Activated gamma-delta T cell (primary cell): ENCODE data around the gene CRTC1.

Experiments used
- DNase-seq: peaks from one replicate; lab custom pipeline; 2025; lab: John Stamatoyannopoulos, UW

Gene CRTC1

GRCh38 chr19:18784786-18785120 is 101.3 kb downstream of the CRTC1 start:
- no peak for DNase-seq

- peak; percentile 37 for DNase-seq
These were observed 102.0 kb downstream of the CRTC1 start for GRCh38 chr19:18785179-18786124.

GRCh38 chr19:18788529-18789421 is 105.3 kb downstream of the CRTC1 start:
- no peak for DNase-seq

DNA sequence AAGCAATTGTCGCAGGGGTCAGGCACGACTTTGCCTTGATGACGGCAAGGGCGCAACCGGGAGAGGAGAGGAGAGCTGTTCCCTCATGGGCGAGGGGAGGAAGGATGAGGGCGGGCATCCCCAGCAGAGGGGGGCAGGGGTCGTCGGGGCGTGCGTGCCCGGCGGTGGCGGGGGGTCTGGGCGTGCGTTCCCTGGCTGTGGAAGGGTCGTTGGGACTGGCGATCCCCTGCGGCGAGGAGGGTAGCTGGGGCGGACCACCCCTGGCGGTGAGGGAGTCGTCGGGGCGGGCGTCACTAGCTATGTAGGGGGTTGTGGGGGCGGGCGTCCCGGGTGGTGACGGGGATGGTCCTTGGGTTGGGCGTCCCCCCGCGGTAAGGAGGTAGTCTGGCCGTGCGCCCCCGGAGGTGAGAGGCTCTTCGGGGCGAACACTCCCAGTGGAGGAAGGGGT is 106.0 kb downstream of the CRTC1 start:
- DNase-seq, result no peak

DNA sequence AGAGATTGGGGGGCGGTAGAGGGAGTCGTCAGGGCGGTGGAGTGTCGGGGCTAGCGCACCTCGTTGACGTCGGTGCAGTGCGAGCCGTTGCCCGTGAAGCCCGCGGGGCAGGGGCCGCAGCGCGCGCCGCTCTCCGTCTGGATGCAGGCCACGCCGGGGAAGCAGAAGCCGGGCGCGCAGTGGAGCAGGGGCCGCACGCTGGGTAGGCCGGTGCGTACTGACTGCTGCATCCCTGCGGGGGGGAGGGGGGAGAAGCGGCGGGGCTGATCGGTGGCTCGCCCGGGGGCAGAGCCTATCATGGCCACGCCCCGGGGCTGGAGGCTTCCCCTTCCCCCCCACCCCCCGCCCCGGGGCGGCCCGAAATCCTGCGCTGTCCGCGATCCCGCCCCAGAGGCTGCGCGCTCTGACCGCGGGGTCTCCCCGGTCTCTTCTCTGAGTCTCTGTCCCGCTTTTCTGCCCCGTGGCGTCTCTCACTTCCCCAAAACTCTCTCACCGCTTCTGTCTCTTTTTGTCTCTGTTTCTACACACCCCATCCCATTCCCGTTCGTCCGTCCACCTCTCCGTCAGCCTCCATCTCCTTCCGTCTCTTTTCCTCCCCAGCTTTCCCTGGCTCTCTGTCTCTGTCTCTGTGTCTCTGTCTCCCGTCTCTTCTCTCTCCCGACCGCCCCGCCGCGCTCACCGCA is 106.5 kb downstream of the CRTC1 start:
- no peak for DNase-seq

GRCh38 chr19:18790566-18791314 is 107.3 kb downstream of the CRTC1 start, which contains the start of gene COMP:
Gene COMP, minus strand, starts transcription at chr19:18791305. Its CDS starts 36 bp downstream, at chr19:18791269.
- no peak for DNase-seq

- no peak for DNase-seq
These were observed 107.8 kb downstream of the CRTC1 start for GRCh38 chr19:18791315-18791678.

- DNase-seq, result no peak
These were observed 109.2 kb downstream of the CRTC1 start for GRCh38 chr19:18792661-18793060.

DNA sequence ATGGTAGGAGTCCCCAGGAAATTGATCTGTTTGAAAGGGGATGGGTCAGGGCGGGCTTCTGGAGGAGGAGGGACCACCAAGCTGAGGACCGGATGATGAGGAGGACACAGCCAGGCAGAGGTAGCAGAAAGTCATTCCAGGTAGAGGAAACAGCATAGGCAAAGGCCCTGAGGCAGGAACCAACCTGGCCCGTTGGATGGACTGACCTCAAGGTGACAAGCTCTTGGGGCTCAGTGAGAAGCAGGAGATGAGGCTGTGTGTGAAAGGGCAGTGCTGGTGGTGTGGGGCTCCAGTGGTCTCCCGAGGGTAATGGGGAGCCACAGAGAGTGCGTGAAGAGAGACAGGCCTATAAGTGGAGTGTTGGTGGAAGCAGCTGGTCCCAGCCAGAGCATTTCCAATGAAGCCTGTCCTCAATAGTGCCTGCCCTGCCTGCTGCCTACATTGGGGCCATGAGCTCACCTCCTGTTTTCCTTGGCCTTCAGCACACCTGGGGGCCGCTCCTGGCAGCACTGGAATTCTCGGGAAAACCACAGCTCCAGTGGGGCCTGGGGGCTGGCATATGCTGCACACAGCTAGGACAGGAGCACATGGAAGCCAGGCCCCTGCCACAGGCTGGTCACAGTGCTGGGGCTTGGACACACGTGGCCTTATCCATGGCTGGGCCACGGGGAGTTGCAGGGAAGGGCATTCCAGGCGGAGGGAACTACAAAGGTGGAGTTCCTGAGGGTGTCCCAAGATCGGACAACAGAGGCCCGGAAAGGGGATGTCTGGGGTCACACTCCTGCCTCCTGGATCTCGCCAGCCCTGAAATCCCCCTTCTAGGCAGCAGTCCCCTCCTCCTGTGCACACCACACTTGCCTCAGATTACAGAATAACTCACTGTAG is 109.9 kb downstream of the CRTC1 start:
- no peak for DNase-seq

DNA sequence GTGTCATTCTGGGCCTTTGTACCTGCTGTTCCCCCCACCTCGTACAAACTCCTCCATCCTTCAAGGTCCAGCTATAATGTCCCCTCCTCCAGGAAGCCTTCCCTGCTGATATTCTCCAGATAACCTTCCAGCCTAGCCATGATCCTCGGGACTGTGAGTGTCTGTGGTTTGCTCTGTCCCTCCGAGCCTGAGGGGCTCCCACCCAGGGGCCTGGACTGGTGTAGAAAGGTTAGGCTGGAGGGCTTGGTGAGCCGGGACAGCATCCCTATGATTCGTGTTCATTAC is 110.5 kb downstream of the CRTC1 start:
- DNase-seq, result no peak

GRCh38 chr19:18794692-18795091 is 111.2 kb downstream of the CRTC1 start:
- no peak for DNase-seq

- no peak for DNase-seq
These were observed 112.1 kb downstream of the CRTC1 start for GRCh38 chr19:18795540-18795939.

- DNase-seq, result no peak
These were observed 112.8 kb downstream of the CRTC1 start for GRCh38 chr19:18796239-18796638.

DNA sequence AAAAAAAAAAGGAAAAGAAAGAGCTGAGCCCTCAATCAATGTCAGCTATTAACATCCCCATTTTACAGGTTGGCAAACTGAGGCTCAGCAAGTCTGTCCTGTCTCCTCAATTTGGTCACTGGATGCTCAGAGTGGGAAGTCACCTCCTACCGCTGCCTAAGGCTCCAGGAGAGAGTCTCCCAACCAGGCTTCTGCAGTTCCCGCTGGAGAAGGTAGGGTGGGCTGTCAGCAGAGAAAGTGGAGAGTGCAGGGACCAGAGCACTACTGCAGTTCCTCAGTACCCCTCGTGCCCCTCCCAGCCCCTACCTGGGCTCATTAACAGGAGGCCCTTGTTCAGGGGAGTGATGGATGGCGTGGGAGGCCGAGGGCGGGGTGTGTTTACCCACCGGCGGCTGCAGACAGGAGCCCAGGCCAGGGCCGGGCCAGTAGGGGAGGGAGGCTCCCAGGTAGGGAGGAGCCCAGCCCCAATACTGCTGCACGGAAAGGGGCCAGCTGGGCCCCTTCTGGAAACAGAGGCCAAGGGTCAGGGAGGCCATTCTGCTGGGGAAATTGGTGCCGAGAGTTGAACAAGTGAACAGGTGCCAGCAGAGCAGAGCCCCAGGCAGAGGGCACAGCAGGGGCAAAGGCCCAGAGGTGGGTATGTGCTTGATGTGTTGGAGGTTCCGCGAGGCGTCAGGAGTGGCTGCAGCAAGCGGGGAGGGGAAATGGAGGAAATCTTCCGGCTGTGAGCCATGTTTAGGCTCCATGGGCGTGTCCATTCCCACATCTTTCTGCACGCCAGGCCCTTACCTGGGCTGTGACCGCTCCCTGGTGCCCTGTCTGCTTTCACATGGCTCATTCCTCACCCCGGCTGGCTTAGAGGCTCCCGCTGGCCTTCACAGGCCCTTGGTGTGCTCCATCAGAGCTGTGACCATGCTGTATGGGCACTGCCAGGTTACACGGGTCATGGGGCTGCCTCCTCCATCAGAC is 115.2 kb downstream of the CRTC1 start:
- no peak for DNase-seq

DNA sequence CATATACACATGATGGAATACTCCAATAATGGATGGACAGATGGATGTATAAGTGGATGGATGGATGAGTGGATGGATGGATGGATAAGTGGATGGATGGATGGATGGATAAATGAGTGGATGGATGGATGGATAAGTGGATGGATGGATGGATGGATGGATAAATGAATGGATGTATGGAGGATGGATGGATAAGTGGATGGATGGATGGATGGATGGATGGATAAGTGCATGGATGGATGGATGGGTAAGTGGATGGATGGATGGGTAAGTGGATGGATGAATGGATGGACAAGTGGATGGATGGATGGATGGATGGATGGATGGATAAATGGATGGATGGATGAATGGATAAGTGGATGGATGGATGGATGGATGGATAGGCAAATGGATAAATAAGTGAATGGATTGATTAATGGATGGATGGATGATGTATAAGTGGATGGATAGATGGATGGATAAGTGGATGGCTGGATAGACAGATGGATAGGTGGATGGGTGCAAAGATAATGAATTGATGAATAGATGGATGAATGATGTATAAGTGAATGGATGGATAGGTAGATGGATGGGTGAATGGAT is 116.0 kb downstream of the CRTC1 start:
- DNase-seq, result no peak

DNA sequence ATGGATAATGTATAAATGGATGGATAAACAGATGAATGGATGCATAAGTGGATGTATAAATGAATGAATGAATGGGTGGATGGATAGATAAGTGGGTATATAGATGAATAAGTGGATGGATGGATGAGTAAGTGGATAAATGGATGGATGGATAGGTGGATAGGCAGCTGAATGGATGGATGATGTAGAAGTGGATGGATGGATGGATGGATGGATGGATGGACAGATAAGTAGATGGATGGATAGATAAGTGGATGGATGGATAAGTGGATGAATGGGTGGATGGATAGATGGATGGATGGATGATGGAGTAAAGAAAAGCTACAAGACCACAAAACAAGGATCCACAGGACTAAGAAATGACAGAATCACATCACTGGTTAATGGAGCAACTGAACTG is 116.6 kb downstream of the CRTC1 start:
- DNase-seq, result no peak

GRCh38 chr19:18800636-18801035 is 117.2 kb downstream of the CRTC1 start:
- DNase-seq, result no peak

DNA sequence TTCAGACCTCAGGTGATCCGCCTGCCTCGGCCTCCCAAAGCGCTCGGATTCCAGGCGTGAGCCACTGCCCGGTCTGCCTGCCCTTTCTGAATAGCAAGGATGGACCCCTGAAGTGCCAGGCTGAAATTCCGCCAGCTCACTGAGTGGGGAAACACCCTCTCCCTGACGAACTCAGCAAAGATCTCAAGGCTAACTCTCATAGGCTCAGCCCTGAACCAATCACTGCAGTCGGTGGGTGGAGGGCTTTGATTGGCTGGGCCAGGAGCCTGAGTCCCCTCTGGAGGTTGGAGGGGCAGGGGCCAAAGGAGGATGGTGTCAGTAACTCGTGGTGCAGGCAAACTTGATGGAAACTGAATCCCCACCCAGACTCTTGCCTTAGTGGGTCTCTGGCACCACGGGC is 118.9 kb downstream of the CRTC1 start:
- DNase-seq, result no peak

- DNase-seq, result no peak
These were observed 120.2 kb downstream of the CRTC1 start for GRCh38 chr19:18803550-18804138.
